ENCODE data around the gene CXCL16. TPM values are rescaled to one million over a fixed set of nuclear protein-coding genes. Genes with fewer than 3 reads are reported as not detected.
"Not testable (repeated sequence)": the region's sequence is repeated elsewhere in the genome, so short reads cannot be mapped to it uniquely, and the experiment has no call there.

Gene CXCL16
- polyA plus RNA-seq, 3 donors: 10.1 to 23.2 (median 10.8) TPM

DNA sequence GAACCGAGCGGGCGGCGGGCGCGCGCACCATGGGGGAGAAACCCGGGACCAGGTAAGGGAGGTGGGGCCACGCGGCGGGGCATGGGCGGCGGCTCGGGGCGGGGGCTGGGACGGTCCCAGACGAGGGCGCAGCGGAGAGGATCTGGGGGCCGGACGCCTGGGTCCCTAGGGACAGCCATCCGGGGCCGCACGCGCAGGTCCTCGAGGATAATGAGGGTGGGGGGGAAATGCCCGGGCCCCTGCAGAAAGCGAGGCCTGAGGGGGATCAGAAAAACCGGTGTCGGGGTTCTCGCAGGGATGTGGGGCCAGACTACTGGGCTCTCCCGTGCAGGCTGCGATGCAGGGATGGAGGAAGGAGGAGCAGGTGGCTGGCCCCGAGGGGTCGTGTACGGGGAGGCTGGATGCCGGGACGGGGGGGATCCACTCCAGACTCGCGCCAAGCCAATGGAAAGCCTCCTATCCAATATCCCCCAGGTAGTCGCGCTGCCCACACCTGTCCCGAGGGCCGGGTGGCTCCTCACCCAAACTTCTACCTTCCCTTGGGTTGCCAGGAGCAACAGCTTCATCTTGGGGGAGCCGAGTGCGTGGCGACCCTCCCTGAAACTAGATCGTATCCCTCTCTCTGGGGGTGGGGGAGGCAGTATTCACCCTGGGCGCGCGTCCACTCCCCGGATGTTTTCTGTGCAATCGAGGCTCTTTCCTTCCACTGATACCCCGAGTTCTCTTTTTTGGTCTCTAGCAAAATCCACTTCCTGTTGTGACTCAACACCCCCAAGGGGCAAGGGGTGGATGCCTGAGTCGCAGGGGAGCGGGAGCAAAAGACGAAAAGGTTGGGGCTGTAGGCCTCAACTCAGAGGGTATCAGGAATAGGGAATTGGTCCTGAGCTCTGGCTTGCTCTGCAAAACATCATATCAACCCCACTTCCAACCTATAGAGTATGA, 28.8 kb downstream of the CXCL16 start:
- DNase-seq (ENCODE audit: extremely low read depth in 1 of 11, low read depth in 9 of 11, low spot score in 4 of 11): no peak

DNA sequence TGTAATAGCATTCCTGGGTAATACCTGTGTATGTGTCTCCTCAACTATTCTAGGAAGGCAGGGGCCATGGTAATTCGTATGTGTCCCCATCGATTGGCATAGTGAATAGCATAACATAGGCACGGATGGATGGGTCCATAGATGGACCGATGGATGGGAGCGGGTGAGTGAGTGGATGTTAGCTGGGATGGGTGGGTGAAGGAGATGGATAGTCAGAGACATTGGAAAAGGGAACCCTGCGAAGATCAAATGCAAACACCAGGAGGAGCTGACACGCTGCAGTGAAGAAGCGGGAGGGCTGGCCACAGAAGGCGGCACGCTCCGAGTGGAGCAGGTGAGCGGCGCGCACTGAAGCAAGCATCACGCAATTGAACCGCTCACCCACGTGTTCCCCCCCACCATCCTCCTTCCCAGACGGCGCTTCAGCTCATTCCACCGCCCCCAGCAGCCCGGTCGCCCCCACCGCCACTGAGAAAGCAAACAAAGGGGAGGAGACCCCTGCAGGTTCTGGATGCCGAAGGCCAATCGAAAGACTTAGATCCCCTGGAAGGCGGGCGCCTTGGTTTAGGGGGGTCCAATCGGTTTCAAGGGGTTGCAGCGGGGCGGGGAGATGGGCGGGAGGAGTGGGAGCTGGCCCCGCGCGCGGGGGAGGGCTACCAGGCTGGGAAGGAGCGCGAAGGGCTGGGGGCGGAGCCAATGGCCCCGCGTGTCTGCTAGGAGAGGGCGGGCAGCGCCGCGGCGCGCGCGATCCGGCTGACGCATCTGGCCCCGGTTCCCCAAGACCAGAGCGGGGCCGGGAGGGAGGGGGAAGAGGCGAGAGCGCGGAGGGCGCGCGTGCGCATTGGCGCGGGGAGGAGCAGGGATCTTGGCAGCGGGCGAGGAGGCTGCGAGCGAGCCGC, 29.7 kb downstream of the CXCL16 start, which contains the start of gene ARRB2:
TSS of gene ARRB2 (plus strand) at position 839 of the 899 bp plus-strand sequence. CDS start 90 bp downstream, outside the sequence.
- peak; percentile 94 to 99 (median 98) for DNase-seq (ENCODE audit: extremely low read depth in 1 of 11, low read depth in 9 of 11, low spot score in 4 of 11)

DNA sequence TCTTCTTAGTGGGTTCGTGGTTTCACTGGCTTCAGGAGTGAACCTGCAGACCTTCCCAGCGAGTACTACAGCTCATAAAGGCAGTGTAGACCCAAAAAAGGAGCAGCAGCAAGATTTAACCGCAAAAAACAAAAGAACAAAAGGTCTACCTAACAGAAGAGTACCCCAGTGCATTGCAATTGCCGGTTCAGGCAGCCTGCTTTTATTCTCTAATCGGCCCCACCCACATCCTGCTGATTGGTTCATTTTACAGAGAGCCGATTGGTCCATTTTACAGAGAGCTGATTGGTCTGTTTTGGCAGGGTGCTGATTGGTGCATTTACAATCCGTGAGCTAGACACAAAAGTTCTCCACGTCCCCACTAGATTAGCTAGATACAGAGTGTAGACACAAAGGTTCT, 31.3 kb downstream of the CXCL16 start:
- DNase-seq (ENCODE audit: extremely low read depth in 1 of 11, low read depth in 9 of 11, low spot score in 4 of 11): no peak

DNA sequence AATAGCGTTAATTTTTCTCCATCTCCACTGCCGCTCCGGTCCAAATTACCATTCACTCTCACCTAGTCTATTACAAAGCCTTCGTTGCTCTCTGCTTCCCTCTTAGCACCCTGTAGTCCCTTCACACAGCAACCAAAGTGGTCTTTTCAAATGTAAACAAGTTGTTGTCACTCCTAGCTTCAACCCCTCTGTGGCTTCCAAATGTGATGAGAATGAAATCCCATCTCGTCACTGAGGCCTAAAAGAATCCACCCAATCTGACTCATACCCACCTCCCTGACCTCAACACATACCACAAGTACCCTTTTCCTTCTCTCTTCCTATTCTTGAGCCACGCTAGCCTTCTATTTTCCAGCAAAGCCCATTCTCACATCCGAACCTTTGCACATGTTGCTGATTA, 33.6 kb downstream of the CXCL16 start:
- no peak for DNase-seq (ENCODE audit: extremely low read depth in 1 of 11, low read depth in 9 of 11, low spot score in 4 of 11)

DNA sequence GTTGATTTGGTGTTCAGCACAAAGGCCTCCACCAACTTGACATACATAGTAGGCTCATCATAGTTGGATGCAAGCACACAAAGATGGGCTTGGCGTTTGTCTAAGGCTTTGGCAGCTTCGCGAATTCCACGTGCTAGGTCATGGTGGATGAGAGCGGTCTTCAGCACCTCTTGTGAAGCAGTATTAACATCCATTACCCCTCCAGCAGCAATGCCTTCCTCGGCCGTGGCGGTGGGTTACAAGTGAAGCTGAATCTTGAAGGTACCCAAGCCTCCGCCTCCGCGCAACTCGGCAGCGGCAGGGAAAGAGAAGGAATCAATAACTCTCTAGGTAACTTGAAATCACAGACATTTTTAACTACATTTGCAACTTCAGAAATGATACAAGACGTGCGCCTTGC, 34.7 kb downstream of the CXCL16 start:
- DNase-seq (ENCODE audit: extremely low read depth in 1 of 11, low read depth in 9 of 11, low spot score in 4 of 11): no peak

DNA sequence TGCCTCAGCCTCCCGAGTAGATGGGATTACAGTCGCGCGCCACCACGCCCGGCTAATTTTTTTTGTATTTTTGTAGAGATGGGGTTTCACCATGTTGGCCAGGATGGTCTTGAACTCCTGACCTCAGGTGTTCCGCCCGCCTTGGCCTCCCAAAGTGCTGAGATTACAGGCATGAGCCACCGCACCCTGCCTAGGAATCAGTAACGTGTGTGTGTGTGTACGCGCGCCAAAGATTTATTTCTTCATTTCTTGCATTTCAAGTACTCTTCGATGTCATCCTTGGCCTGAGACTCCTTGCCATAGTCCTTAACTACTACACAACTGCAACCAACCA, 35.2 kb downstream of the CXCL16 start:
- DNase-seq (ENCODE audit: extremely low read depth in 1 of 11, low read depth in 9 of 11, low spot score in 4 of 11): not testable (repeated sequence)

DNA sequence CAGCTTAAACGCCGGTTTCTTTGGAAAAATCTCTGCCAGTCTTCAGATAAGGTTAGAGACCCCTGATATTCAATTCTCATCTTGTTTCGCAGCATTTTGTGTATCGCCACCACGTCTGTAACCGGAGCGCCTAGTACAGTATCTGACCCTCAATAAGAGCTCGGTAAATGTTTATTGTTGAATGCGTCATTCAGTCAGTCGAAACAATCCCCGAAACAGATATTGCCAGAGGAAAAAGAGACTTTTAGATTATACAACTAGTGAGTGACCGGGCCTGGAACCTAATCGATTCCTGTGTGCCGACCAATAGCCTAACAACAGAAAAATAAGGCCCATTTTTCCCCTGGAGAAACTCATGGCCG, 36.4 kb downstream of the CXCL16 start:
- DNase-seq (ENCODE audit: extremely low read depth in 1 of 11, low read depth in 9 of 11, low spot score in 4 of 11): no peak

DNA sequence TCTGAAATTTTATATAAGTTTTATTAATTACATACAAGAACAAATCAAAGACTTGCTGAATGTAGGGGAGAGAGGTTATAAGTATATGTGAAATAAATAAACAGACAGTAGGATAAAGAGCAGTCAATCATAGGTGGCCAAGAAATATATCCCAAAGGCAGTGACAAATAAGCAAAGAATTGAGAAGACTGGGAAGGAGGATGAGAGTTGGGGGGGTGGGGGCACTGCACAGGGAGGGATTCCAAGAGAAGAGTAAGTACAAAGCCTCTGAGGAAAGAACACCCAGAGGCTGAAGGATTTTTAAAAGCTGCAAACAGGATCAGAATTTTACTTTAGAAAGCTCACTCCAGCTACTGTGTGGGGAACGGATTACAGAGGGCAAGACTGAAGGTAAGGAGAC, 38.6 kb downstream of the CXCL16 start:
- DNase-seq (ENCODE audit: extremely low read depth in 1 of 11, low read depth in 9 of 11, low spot score in 4 of 11): no peak

DNA sequence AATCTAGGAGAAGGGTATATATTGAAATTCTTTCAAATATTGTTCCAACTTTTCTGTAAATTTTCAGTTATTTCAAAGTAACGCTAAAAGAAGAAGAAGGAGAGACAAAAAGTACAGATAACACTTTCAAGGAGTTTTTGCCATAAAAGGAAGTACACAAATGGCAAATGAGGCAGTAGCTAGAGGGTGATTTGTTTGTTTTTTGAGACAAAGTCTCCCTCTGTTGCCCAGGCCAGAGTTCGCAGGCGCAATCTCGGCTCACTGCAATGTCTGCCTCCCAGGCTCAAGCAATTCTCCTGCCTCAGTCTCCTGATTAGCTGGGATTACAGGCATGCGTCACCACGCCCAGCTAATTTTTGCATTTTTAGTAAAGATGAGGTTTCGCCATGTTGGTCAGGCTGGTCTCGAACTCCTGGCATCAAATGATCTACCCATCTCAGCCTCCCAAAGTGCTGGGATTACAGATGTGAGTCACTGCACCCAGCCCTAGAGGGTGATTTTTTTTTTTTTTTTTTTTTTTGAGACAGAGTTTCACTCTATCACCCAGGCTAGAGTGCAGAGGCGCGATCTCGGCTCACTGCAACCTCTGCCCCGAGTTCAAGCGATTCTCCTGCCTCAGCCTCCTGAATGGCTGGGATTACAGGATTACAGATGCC, 40.2 kb downstream of the CXCL16 start:
- not testable (repeated sequence) for DNase-seq (ENCODE audit: extremely low read depth in 1 of 11, low read depth in 9 of 11, low spot score in 4 of 11)

DNA sequence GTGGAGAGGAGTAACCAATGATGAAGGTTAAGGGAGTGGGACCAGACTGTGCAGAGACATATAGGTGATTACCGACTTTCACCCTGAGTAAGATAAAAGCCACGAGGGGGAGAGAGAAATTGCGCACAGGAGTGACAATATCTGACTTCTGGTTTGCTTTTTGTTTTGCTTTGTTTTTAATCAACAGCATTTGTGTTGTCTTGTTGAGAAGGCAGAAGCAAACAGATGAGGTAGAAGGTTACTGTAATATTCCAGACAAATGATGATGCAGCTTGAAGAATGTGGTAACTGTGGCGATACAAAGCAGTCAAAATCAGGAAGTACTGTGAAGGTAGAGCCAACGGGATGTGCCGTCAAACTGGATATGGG, 43.3 kb downstream of the CXCL16 start:
- DNase-seq (ENCODE audit: extremely low read depth in 1 of 11, low read depth in 9 of 11, low spot score in 4 of 11): no peak

DNA sequence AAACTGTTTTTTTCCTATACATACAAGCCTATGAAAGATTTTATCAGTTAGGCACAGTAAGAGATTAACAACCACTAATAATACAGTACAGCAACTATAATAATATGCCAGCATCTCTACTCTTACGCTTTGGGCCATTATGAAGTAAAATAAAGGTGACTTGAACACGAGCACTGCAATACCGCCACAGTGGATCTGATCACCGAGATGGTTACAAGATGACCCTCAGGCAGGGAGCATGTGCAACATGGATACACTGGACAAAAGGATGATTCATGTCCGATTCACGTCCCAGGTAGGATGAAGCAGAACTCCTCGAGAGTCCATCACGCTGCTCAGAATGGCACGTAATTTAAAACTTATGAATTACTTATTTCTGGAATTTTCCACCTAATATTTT, 46.3 kb downstream of the CXCL16 start:
- no peak for DNase-seq (ENCODE audit: extremely low read depth in 1 of 11, low read depth in 9 of 11, low spot score in 4 of 11)

DNA sequence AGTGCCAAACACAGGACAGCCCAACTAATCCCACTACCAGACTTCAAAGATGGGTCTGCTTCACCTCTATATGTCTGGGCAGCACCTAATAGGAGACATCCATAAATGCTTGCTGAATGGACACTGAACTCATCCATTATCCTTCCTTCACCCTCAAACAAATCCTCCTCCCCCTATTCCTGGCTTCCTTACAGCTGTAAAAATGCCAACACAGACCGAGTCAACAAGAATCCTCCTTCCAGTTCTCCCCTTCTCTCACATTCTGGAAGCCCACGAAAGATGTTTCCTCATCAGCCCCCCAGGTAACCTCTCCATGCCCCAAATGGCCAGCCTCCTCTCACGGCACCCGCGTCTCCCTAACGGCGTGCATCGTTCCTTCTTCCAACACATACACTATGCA, 48.0 kb downstream of the CXCL16 start:
- no peak for DNase-seq (ENCODE audit: extremely low read depth in 1 of 11, low read depth in 9 of 11, low spot score in 4 of 11)

DNA sequence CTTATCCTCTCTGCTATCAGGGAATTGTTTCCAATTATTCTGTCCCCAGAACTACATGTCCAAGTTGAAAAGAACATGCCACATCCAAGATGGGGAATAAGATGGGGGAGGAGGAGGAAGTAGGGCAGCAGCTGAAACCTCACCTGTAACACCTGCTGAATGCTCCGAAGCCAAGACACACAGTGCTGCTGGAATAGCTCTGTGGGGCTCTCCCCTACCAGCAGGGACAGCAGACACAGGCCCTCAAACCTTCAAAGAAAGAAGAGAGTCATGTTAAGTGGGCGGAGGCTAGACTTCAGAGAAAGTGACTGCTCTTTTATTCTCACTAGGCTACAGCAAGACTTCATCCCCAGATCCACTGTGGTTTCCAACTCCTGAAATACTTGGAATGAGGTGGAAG, 49.0 kb downstream of the CXCL16 start:
- no peak for DNase-seq (ENCODE audit: extremely low read depth in 1 of 11, low read depth in 9 of 11, low spot score in 4 of 11)

DNA sequence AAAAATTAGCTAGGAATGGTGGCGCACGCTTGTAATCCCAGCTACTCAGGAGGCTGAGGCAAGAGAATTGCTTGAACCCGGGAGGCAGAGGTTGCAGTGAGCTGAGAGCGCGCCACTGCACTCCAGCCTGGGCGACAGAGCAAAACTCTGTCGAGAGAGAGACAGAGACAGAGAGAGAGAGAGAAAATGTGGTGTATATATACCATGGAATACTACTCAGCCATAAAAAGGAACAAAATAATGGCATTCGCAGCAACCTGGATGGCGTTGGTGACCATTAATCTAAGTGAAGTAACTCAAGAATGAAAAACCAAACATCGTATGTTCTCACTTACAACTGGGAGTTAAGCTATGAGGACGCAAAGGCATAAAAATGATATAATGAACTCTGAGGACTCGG, 49.9 kb downstream of the CXCL16 start:
- not testable (repeated sequence) for DNase-seq (ENCODE audit: extremely low read depth in 1 of 11, low read depth in 9 of 11, low spot score in 4 of 11)

DNA sequence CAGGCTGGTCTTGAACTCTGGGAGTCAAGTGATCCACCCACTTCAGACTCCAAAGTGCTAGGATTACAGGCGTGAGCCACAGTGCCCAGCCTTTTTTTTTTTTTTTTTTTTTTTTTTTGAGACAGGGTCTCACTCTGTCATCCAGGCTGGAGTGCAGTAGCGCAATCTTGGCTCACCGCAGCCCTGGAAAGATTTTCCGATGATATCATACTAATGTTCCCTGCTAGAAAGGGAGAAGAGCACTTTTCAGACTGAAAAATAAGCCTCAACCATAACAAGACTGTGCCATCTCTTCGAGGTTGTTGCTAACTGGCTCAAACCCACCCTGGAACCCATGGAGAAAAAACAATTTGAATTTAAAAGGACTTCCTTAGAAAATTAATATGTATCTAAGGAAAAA, 56.0 kb downstream of the CXCL16 start:
- not testable (repeated sequence) for DNase-seq (ENCODE audit: extremely low read depth in 1 of 11, low read depth in 9 of 11, low spot score in 4 of 11)

Other genes with a start within 250 kb of the CXCL16 start
- gene SPNS2, start 241.0 kb downstream of the CXCL16 start, polyA plus RNA-seq (ENCODE audit: insufficient read length in 3 of 3): 10 to 100 TPM; 22.3 to 45.7 (median 40.9) TPM
- gene MYBBP1A, start 184.5 kb downstream of the CXCL16 start, polyA plus RNA-seq (ENCODE audit: insufficient read length in 3 of 3): 10 to 100 TPM; 34.6 to 47.8 (median 43.5) TPM
- 1 to 10 TPM; 5.2 to 8.3 (median 6.8) TPM for gene GGT6, start 179.4 kb downstream of the CXCL16 start, polyA plus RNA-seq (ENCODE audit: insufficient read length in 3 of 3)
- 10 to 100 TPM; 56.2 to 60.1 (median 57.6) TPM for gene SMTNL2, start 155.4 kb downstream of the CXCL16 start, polyA plus RNA-seq (ENCODE audit: insufficient read length in 3 of 3)
- gene ALOX15, start 98.2 kb downstream of the CXCL16 start, polyA plus RNA-seq (ENCODE audit: insufficient read length in 3 of 3): under 1 TPM; 0.17 to 0.36 (median 0.32) TPM
- 10 to 100 TPM; 45.7 to 56.2 (median 50.0) TPM for gene PELP1, start 35.8 kb downstream of the CXCL16 start, polyA plus RNA-seq (ENCODE audit: insufficient read length in 3 of 3)
- 10 to 100 TPM; 29.8 to 39.0 (median 35.1) TPM for gene ARRB2, start 29.3 kb downstream of the CXCL16 start, polyA plus RNA-seq (ENCODE audit: insufficient read length in 3 of 3)
- gene MED11, start 8.5 kb downstream of the CXCL16 start, polyA plus RNA-seq (ENCODE audit: insufficient read length in 3 of 3): 10 to 100 TPM; 24.9 to 29.4 (median 26.9) TPM
- gene ZMYND15, start 95 bp downstream of the CXCL16 start, polyA plus RNA-seq (ENCODE audit: insufficient read length in 3 of 3): 1 to 10 TPM in 1 of 3 donors, under 1 TPM in 2; 0.46 to 1.7 (median 0.50) TPM
- gene TM4SF5, start 32.0 kb upstream of the CXCL16 start, polyA plus RNA-seq (ENCODE audit: insufficient read length in 3 of 3): 1 to 10 TPM; 1.8 to 3.1 (median 2.8) TPM
- gene VMO1, start 46.4 kb upstream of the CXCL16 start, polyA plus RNA-seq (ENCODE audit: insufficient read length in 3 of 3): 1 to 10 TPM in 1 of 3 donors, under 1 TPM in 2; 0.78 to 1.7 (median 0.96) TPM
- 10 to 100 TPM in 2 of 3 donors, 1 to 10 TPM in 1; 6.7 to 11.3 (median 10.5) TPM for gene GLTPD2, start 49.0 kb upstream of the CXCL16 start, polyA plus RNA-seq (ENCODE audit: insufficient read length in 3 of 3)
- gene PSMB6, start 56.2 kb upstream of the CXCL16 start, polyA plus RNA-seq (ENCODE audit: insufficient read length in 3 of 3): 100 to 1,000 TPM; 123 to 139 (median 126) TPM
- gene PLD2, start 67.2 kb upstream of the CXCL16 start, polyA plus RNA-seq (ENCODE audit: insufficient read length in 3 of 3): 10 to 100 TPM; 34.3 to 51.2 (median 38.1) TPM
- gene MINK1, start 93.4 kb upstream of the CXCL16 start, polyA plus RNA-seq (ENCODE audit: insufficient read length in 3 of 3): 10 to 100 TPM; 59.4 to 70.7 (median 66.3) TPM
- gene C17orf107, start 159.6 kb upstream of the CXCL16 start, polyA plus RNA-seq (ENCODE audit: insufficient read length in 3 of 3): 1 to 10 TPM; 1.5 to 3.0 (median 1.8) TPM
- gene CHRNE, start 163.2 kb upstream of the CXCL16 start, polyA plus RNA-seq (ENCODE audit: insufficient read length in 3 of 3): 1 to 10 TPM; 1.4 to 2.8 (median 1.8) TPM
- gene GP1BA, start 192.3 kb upstream of the CXCL16 start, polyA plus RNA-seq (ENCODE audit: insufficient read length in 3 of 3): 1 to 10 TPM; 1.9 to 2.2 (median 2.0) TPM
- gene SLC25A11, start 200.1 kb upstream of the CXCL16 start, polyA plus RNA-seq (ENCODE audit: insufficient read length in 3 of 3): 10 to 100 TPM; 62.9 to 81.6 (median 76.1) TPM
- 100 to 1,000 TPM; 125 to 146 (median 134) TPM for gene RNF167, start 200.3 kb upstream of the CXCL16 start, polyA plus RNA-seq (ENCODE audit: insufficient read length in 3 of 3)
- gene PFN1, start 208.6 kb upstream of the CXCL16 start, polyA plus RNA-seq (ENCODE audit: insufficient read length in 3 of 3): 100 to 1,000 TPM; 350 to 480 (median 397) TPM
- 10 to 100 TPM; 20.3 to 36.4 (median 29.5) TPM for gene ENO3, start 211.2 kb upstream of the CXCL16 start, polyA plus RNA-seq (ENCODE audit: insufficient read length in 3 of 3)
- 100 to 1,000 TPM in 1 of 3 donors, 10 to 100 TPM in 2; 86.7 to 105 (median 92.6) TPM for gene SPAG7, start 227.9 kb upstream of the CXCL16 start, polyA plus RNA-seq (ENCODE audit: insufficient read length in 3 of 3)
- 10 to 100 TPM; 23.9 to 35.5 (median 24.3) TPM for gene CAMTA2, start 247.7 kb upstream of the CXCL16 start, polyA plus RNA-seq (ENCODE audit: insufficient read length in 3 of 3)

All from renal cortex interstitium (tissue), 11 donors.